Heart left ventricle (tissue), 13 donors: ENCODE results near the gene LEP.

Experiments used
- POLR2A ChIP-seq, 2 donors: fragments of 450-650 bp; IDR thresholded peaks; one replicate each; pipeline ENCODE4 v1.6.1; 2017; ENCODE audit warnings: antibody characterized with exemption in 2 of 2, mild to moderate bottlenecking in 2 of 2, moderate library complexity in 2 of 2
- TF ChIP-seq, protein P1 (sequence below), 12 donors: fragments of 200-600 bp; sonication (generic) in 4 of 12; IDR thresholded peaks; one replicate each; pipeline versions ENCODE4 v1.5.0 to v1.8.0; 2018 to 2022; ENCODE audit warnings: antibody characterized with exemption in 12 of 12, mild to moderate bottlenecking in 5 of 12
- donor health status: ischemic (EF 13 %, LVEDD 7.1; RV severe dilation, severe dysfunction).
- donor health status: DM: no; HTN: yes; CAD: no.
- donor health status: DM: no; HTN: no; CAD: no.
- donor health status: ischemic (EF 25% LVEDD 6.9; RV normal size, moderate dysfunction).
- donor health status: ischemic (EF 25% LVEDD 5.7; RV mildly dilated, moderate dysfunction).
- donor health status: ischemic (EF 35%, LVEDD 5.7; RV mildly dilated, moderate dysfunction).
- donor health status: nonischemic (EF 11% LVEDD 7.7; RV severe dilation, severe dysfunction).
- donor health status: DM: yes; HTN: yes; CAD: no.
- donor health status: PGD.
- donor health status: ischemic (EF 29% LVEDD 5.4; RV normal size, mild dysfunction).
- donor health status: nonischemic (EF 23%, LVEDD 6.1; RV moderate dilation, normal function).

DNA sequence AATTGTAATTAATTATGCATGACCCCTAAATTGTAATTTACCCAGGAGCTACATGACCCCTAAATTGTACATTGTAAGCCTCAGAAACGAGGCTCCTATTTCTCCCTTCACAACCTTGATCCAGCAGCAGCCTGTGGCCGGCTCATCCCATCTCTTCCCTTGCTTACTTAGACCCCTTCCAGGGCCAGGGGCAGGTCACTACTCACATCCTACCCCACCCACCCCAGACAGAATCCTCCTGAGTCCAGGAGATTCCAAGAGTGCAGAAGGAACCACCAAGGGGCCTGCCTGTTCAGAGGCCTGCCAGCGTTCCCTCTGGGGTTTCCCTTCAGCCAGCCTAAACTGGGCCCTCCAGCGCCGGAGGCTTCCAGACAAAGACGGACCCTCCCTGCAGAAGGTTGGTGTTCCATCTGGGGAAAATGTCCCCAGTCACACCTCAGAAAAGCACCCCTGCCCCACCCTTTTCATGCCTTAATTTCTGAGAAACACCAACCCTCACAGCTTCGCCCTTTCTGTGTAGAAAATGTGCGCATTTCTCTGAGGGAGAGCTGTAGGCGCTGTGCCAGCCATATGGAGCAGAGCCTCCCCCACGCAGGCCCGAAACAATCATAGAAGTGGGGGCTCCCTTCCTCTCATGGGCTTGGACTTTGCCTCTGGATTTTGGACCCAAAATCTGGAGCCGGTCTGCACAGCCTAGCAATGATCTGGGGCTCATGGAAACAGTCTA is 19.2 kb downstream of the LEP start:
- TF ChIP-seq, protein P1, sequence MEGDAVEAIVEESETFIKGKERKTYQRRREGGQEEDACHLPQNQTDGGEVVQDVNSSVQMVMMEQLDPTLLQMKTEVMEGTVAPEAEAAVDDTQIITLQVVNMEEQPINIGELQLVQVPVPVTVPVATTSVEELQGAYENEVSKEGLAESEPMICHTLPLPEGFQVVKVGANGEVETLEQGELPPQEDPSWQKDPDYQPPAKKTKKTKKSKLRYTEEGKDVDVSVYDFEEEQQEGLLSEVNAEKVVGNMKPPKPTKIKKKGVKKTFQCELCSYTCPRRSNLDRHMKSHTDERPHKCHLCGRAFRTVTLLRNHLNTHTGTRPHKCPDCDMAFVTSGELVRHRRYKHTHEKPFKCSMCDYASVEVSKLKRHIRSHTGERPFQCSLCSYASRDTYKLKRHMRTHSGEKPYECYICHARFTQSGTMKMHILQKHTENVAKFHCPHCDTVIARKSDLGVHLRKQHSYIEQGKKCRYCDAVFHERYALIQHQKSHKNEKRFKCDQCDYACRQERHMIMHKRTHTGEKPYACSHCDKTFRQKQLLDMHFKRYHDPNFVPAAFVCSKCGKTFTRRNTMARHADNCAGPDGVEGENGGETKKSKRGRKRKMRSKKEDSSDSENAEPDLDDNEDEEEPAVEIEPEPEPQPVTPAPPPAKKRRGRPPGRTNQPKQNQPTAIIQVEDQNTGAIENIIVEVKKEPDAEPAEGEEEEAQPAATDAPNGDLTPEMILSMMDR (IDR thresholded peaks at IDR 0.05) = no peak
- TF ChIP-seq POLR2A (IDR thresholded peaks at IDR 0.05) = no peak
